Mononuclear cell (primary cell): ENCODE data around the gene SBNO2. TPM values are rescaled to one million over a fixed set of nuclear protein-coding genes. Genes with fewer than 3 reads are reported as not detected.
A peak's percentile ranks its signal among the peaks of the same experiment; 100 is the strongest.

Experiments
- H3K27me3 ChIP-seq: 2 replicates; pipeline ENCODE4 v1.6.0; 2011; ENCODE audit warnings: low read length, control low read depth; ENCODE audit not compliant: insufficient read depth
- H3K4me1 ChIP-seq: 2 replicates; pipeline ENCODE4 v1.5.1; 2011; ENCODE audit warnings: mild to moderate bottlenecking, low read length, control low read depth; ENCODE audit not compliant: insufficient read depth
- H3K4me3 ChIP-seq: 2 replicates; pipeline ENCODE4 v1.5.1; 2011; ENCODE audit warnings: mild to moderate bottlenecking, low read length, moderate library complexity
- H3K9me3 ChIP-seq: 2 replicates; pipeline ENCODE4 v1.5.1; 2011; ENCODE audit warnings: low read depth, mild to moderate bottlenecking, control low read depth, low read length
- total RNA-seq: library from RNA; depleted of rRNA; stranded (reverse); fragments of >200 nt; gene quantifications from one replicate; pipeline ENCODE4 v1.2.3, GENCODE V29; 2012

The SBNO2 gene
- total RNA-seq, 1 donor = 53.8 TPM

DNA sequence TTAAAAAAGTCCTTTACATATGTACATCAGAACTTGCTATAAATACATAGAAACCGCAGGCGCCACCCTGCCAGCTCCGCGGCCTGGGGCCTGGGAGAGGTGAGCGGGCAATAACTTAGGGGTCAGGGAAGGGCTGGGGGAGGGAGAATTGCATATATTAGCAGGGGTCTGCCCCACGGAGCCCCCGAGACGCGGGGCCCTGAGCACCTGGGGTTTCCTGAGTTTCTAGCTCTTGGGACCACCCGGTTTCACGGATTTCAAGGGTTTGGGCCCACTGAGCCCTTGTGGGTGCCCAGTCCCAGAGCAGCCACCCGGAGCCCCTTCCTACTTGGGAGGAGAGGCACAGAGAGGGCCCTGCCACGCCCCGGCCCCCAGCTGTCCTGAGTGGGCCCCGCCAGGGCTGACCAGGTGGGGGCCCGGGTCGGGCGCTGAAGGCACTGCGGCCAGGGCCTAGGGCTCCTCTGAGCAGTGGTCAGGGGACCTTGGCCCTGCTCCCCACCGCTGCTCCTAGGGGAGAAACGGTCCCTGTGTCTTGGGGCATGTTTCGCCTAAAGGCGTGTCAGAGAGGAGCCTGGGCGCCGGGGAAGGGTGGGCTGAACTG lies 66.3 kb downstream of the SBNO2 start:
- peaks cover 33% of the 10 kb centered on the region for H3K4me1 ChIP-seq
- no peaks in the 10 kb centered on the region for H3K27me3 ChIP-seq
- H3K4me3 ChIP-seq = no peak overlapping the region
- H3K9me3 ChIP-seq = no peaks in the 10 kb centered on the region

DNA sequence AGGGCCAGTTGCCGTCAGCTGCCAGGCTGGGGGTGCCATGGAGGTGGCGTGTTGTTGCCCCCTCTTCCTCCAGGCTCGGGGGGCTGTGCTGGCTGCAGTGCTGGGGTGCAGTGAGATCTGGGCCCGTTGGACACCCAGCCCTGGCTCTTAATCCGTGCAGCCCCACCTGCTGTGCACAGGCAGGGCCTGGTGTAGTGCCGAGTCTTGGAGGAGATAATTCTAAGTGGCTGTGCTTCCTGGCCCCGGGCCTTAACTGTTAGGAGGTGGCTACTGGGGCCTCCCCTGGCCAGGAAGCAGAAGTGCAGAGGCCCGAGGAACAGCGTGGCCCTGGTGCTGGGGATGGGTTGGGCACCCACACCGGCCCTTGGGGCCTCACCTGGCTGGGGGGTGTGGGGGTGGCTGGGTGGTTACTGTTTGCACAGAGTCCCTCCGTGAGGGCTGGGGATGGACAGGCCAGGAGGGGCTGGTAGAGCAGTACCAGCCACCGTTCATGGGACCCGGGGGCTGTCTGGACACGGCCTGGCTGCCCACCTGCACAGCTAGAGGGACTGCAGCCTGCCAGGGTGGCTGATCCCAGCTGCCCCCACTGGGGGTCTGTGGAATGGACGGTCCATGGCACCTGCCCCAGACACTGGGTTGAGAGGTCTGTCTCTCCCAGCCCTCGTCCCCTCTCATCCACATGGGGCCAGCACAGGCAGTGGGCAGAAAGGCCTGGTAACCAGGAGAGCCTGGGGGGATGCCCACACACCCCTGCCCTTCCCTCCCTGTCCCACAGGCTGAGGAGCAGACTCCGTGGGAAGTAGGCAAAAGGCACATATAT lies 67.0 kb downstream of the SBNO2 start:
- Histone ChIP-seq H3K4me1 (peaks cover 40% of the 10 kb centered on the region), H3K9me3 (no peaks in the 10 kb centered on the region), H3K27me3 (no peaks in the 10 kb centered on the region), H3K4me3 (no peak overlapping the region)

DNA sequence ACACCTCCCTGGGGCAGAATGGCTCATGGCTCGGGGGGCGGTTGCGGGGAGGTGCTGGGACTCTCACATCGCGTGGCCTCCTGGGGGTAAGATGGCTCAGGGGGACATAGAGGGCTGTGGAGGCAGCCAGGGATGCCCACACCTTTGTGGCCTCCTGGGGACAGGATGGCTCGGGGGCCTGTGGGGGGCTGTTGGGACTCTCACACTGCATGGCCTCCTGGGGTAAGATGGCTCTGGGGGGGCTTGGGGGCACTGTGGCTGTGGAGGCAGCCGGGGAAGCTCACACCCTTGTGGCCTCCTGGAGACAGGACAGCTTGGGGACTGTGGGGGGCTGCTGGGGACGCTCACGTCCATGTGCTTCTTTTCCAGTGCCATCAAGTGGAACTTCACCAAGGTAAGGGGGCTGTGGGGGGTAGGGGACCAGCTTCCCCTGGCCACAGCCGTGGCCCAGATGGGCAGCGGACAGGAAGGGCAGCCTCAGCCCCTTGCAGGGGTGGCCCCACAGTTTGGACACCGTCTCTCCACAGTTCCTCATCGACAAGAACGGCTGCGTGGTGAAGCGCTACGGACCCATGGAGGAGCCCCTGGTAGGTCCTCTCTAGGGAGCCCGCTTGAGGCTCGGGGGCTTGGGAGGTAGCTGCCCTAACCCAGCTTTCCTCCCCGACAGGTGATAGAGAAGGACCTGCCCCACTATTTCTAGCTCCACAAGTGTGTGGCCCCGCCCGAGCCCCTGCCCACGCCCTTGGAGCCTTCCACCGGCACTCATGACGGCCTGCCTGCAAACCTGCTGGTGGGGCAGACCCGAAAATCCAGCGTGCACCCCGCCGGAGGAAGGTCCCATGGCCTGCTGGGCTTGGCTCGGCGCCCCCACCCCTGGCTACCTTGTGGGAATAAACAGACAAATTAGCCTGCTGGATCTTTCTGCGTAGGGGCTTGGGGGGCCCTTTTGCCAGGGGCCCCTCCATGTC lies 67.9 kb downstream of the SBNO2 start:
- no peaks in the 10 kb centered on the region for H3K9me3 ChIP-seq
- peaks cover 49% of the 10 kb centered on the region for H3K4me1 ChIP-seq
- H3K27me3 ChIP-seq = no peaks in the 10 kb centered on the region
- H3K4me3 ChIP-seq = no peak overlapping the region

DNA sequence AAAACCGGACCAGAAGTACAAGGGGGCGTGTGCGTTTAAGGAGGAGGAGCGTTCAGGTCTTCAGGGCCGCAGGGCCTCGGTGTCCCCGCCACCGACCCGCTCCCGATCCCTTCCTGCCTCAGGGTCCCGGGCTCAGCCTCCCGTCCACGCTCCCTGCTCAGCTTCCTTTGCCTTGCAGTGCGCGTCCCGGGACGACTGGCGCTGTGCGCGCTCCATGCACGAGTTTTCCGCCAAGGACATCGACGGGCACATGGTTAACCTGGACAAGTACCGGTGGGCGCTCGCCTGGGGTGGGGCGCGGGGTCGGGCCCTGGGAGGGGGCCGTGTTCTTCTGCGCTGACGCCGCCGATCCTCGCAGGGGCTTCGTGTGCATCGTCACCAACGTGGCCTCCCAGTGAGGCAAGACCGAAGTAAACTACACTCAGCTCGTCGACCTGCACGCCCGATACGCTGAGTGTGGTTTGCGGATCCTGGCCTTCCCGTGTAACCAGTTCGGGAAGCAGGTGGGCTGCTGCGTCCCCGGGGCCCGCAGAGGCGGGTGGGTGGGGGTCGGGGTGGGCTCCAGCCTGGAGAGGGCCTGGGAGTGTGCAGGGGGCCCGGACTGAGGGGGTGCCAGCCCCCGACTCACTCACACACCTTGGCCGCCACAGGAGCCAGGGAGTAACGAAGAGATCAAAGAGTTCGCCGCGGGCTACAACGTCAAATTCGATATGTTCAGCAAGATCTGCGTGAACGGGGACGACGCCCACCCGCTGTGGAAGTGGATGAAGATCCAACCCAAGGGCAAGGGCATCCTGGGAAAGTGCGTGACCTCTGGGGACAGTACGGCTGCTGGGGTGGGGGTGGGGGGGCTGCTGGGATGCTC lies 68.8 kb downstream of the SBNO2 start:
- Histone ChIP-seq H3K9me3 (no peaks in the 10 kb centered on the region), H3K27me3 (no peaks in the 10 kb centered on the region), H3K4me1 (peaks cover 57% of the 10 kb centered on the region), H3K4me3 (peak overlapping the region; percentile 62)

DNA sequence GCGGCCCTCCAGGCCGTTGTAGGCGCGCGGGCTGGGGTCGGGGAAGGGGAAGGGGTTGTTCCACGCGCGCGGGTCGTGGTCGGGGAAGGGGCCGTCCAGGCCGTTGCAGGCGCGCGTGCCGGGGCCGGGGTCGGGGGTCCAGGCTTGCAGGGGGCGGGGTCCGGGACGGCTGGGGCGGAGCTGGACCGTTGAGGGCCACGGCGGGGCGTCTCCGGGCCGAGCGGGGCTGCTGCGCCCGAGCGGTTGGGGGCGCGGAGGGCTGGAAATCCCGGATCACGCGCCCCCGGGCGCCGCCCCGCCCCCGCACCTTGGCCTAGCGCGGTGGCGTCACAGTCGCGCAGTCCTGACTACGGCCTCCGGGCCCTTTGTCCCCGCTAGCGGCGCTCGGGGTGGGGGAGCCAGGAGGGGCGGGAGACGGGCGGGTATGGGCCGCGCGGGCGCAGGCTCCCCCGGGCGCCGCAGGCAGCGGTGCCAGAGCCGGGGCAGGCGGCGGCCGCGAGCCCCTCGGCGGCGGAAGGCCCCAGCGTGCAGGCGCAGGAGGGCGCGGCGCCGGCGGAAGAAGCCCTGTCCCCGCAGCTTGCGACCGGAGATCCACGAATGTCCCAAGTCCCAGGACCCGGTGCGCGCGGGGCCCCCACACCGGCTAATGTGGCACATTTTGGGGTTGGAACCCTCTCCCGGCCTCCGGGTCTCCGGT lies 69.6 kb downstream of the SBNO2 start:
- H3K4me1 ChIP-seq = peaks cover 64% of the 10 kb centered on the region

DNA sequence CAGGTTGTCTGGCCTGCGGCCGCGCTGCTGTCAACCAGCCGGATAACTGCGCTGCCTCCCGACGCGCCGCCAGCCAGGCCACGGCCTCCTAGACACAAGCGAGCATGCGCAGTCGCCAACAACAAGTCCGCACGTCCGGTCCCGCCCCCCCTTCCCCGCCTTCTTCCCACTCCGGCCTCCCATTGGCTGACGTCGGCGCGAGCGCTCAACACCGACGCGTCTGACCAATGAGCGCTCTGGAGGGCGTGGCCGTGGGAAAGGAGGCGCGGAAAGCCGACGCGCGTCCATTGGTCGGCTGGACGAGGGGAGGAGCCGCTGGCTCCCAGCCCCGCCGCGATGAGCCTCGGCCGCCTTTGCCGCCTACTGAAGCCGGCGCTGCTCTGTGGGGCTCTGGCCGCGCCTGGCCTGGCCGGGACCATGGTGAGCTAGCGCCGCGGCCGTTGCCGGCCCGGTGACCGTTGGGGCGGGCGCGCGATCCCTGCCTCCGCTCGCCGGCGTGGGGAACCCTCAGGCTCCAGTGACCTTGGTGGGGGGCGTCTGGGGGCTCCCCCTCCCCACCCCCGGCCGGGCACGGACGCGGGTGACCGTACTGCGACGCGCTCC lies 70.3 kb downstream of the SBNO2 start, which contains the start of gene GPX4:
Gene GPX4 (plus strand): TSS at position 287 of the 603 bp plus-strand sequence. CDS start 50 bp downstream, at position 337.
- H3K27me3 ChIP-seq = no peaks in the 10 kb centered on the region
- no peaks in the 10 kb centered on the region for H3K9me3 ChIP-seq
- H3K4me3 ChIP-seq = peak within 1 kb of the TSS; percentile 62
- H3K4me1 ChIP-seq = peaks cover 71% of the 10 kb centered on the region

More for the DNA sequence above, 69.6 kb downstream of the SBNO2 start:
- H3K4me3 ChIP-seq = peak overlapping the region; percentile 62
- no peaks in the 10 kb centered on the region for H3K9me3 ChIP-seq
- H3K27me3 ChIP-seq = no peaks in the 10 kb centered on the region

DNA sequence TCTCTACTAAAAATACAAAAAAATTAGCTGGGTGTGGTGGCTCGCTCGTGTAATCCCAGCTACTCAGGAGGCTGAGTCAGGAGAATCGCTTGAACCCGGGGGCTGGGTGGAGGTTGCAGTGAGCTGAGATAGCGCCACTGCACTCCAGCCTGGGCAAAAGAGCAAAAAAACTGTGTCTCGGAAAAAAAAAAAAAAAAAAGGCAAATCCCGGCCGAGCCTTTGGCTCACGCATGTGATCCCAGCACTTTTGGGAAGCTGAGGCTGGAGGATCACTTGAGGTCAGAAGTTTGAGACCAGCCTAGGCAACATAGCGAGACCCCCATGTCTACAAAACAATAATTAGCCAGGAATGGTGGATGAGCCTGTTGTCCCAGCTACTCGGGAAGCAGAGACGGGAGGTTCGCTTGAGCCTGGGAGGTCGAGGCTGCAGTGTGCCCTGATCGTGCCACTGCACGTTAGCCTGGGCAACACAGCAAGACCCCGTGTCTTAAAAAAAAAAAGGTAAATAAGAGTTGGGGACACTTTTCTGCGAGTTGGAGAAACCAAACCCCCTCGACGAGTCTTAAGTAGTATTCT lies 70.8 kb downstream of the SBNO2 start:
- Histone ChIP-seq H3K27me3 (no peaks in the 10 kb centered on the region), H3K4me1 (peaks cover 76% of the 10 kb centered on the region), H3K4me3 (no peak overlapping the region), H3K9me3 (no peaks in the 10 kb centered on the region)

DNA sequence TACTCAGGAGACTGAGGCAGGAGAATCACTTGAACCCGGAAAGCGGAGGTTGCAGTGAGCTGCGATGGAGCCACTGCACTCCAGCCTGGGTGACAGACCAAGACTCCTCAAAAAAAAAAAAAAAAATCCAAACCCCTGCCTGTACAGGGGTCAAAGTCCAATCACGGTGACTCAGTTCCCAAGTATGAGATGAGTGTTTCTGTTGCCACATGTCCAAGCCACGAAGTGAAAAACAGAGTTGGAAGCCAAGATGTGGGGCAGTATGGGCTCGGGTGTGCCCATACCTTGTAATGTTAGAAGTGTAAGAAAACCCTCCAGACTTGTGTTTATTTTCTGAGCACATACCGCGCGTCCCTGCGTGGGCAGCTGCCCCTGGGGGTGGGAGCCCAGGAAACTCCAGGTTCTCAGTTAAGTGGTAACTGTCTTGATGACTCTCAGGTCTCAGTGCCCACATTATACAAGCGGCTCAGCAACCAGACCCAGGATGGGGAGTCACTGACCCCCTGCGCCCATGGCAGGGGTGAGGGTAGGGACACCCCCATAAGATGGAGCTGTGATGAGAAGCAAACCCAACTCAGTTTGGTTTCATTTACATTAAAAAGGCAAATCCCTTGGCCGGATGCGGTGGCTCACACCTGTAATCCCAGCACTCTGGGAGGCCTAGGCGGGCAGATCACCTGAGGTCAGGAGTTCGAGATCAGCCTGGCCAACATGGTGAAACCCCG lies 71.5 kb downstream of the SBNO2 start:
- no peaks in the 10 kb centered on the region for H3K9me3 ChIP-seq
- no peak overlapping the region for H3K4me3 ChIP-seq
- peaks cover 83% of the 10 kb centered on the region for H3K4me1 ChIP-seq

DNA sequence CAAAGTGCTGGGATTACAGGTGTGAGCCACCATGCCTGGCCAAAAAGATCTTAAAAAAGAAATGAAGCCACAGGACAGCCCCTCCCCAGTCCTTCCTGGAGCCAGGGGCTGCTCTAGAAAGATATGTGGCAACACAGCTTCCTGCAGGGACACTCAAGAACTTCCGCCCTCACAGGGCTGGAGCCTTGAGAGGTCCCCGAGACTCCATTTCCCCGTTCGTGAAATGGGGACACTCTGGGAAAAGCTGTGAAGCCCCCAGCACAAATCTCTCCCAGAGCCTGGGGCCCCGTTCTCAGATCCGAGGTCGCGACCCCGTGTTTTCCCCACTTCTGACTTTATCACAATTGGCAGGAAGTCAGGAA lies 72.8 kb downstream of the SBNO2 start:
- Histone ChIP-seq H3K9me3 (no peaks in the 10 kb centered on the region), H3K27me3 (no peaks in the 10 kb centered on the region), H3K4me3 (no peak overlapping the region), H3K4me1 (peaks cover 78% of the 10 kb centered on the region)

More for the DNA sequence above, 71.5 kb downstream of the SBNO2 start:
- no peaks in the 10 kb centered on the region for H3K27me3 ChIP-seq

DNA sequence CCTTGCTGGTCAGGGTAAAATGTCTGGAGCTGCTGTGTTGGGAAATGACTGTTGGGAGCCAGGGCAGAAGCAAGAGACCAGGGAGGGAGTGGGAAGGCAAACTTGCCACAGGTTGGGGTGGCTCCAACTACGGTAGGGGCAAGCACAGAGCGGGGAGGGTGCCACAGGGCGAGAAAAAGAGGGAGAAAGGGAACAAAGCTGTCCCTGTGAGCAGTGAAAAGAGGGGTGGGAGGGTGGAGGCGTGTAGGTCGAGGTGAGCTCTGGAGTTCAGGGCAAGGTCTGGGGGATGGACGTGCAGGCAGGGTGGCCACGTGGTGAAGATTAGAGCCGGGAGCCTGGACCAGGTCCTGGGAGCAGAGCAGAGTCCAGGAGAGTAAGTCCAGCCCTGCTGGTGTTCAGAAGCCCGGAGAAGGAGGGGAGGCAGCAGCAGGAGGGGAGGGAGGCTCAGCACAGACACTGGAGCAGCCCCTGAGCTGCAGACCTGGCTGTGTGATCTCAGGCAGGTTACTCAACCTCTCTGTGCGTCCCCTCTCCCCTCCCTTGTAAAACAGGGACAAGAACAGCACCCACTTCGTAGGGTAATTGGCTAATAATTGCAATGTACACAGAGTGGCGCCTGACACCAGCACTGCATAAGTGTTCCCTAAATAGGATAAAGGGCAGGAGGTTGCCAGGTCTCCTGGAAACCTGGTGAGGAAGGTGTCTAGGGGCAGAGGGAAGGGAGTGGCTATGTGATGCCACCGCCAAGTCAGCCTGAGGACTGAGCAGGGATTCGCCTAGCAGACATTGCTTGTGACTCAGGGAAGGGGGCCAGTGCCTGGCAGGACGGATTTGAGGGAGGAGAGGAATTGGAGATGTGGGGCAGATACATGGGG lies 75.7 kb downstream of the SBNO2 start:
- H3K9me3 ChIP-seq = no peaks in the 10 kb centered on the region
- no peaks in the 10 kb centered on the region for H3K27me3 ChIP-seq
- H3K4me3 ChIP-seq = no peak overlapping the region
- peaks cover 86% of the 10 kb centered on the region for H3K4me1 ChIP-seq

DNA sequence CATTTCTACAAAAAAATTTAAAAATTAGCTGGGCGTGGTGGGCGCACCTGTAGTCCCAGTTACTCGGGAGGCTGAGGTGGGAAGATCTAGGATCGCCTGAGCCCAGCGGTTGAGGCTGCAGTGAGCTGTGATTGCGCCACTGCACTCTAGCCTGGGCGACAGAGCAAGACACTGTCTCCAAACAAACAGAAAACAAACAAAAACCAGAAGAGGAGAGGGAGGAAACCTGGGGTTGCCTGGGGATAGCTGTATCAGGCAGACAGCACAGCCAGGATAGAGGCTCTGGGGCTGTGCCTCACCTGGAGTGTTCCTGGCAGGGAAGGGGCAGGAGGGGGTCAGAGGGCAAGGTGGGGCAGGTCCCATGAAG lies 76.3 kb downstream of the SBNO2 start:
- Histone ChIP-seq H3K27me3 (no peaks in the 10 kb centered on the region), H3K9me3 (no peaks in the 10 kb centered on the region), H3K4me3 (no peak overlapping the region), H3K4me1 (peaks cover 82% of the 10 kb centered on the region)
